ENCODE results near the gene ALCAM. TPM values are rescaled to one million over a fixed set of nuclear protein-coding genes. Genes with fewer than 3 reads are reported as not detected.

The ALCAM gene
- total RNA-seq, 2 experiments from 2014 or later, result 1.6 to 1.9 TPM

DNA sequence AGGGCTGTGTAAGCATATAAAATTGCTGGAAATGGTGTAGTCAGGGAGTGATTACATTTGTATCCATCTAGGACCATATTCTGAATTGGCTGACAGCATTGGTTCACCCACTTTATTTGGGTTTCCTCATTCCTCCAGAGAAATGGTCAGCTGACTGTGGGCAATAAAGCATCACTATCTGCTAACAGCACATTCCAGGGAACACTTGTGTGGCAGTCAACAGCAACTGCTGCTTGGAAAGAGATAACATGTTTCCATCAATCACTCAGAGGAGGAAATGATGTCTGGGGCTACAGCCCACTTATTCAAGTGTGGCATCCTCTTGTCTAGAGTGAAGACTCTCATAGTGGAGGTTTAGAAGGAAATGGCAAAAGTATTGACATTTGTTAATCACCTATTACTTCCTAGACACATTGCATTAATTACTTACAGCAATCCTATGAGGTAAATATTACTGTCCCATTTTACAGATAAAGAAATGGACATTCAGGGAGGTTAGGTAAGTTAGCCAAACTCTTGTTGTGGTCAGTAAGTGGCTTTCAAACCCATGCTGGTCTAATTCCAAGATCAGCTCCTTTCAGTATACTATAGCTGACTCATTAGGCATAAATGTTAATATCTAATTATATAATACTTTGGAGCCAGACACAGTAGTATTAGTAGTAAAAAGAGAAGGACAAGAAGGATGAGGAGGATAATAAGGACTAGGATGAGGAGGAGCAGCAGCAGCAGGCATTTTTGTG lies 247.8 kb downstream of the ALCAM start:
- no peaks in the 10 kb centered on the region for H3K27me3 ChIP-seq (ENCODE audit: control insufficient read depth in 1 of 2, insufficient read depth in 2 of 2, low read length in 2 of 2)
- ChIA-PET POLR2A (no interaction called here), CTCF (no interaction called here)
- no peaks in the 10 kb centered on the region for H3K4me1 ChIP-seq (ENCODE audit: insufficient read depth, low read length)
- no peak overlapping the region for H3K4me3 ChIP-seq (ENCODE audit: low read length)
- ATAC-seq (ENCODE audit: poor library complexity), result no peak
- no peaks in the 10 kb centered on the region for H3K9me3 ChIP-seq (ENCODE audit: control insufficient read depth in 1 of 2, insufficient read depth in 1 of 2, low read length in 2 of 2)
- DNase-seq, result no peak
- H3K27ac ChIP-seq (ENCODE audit: low read depth in 1 of 2, low read length in 2 of 2), result no peak overlapping the region
- TF ChIP-seq, protein P1, sequence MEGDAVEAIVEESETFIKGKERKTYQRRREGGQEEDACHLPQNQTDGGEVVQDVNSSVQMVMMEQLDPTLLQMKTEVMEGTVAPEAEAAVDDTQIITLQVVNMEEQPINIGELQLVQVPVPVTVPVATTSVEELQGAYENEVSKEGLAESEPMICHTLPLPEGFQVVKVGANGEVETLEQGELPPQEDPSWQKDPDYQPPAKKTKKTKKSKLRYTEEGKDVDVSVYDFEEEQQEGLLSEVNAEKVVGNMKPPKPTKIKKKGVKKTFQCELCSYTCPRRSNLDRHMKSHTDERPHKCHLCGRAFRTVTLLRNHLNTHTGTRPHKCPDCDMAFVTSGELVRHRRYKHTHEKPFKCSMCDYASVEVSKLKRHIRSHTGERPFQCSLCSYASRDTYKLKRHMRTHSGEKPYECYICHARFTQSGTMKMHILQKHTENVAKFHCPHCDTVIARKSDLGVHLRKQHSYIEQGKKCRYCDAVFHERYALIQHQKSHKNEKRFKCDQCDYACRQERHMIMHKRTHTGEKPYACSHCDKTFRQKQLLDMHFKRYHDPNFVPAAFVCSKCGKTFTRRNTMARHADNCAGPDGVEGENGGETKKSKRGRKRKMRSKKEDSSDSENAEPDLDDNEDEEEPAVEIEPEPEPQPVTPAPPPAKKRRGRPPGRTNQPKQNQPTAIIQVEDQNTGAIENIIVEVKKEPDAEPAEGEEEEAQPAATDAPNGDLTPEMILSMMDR (IDR thresholded peaks at IDR 0.05), result no peak
- intact Hi-C loops (cut with DNase I, micrococcal nuclease), result no loop called here
- Mint-ChIP-seq H3K27ac (no peak overlapping the region), H3K36me3 (ENCODE audit: low read depth) (no peaks in the 10 kb centered on the region), H3K9me3 (no peaks in the 10 kb centered on the region), H3K27me3 (no peaks in the 10 kb centered on the region), H3K4me3 (no peak overlapping the region), H3K4me1 (ENCODE audit: low read depth) (no peaks in the 10 kb centered on the region)
- H3K36me3 ChIP-seq (ENCODE audit: insufficient read depth, low read length), result no peaks in the 10 kb centered on the region

DNA sequence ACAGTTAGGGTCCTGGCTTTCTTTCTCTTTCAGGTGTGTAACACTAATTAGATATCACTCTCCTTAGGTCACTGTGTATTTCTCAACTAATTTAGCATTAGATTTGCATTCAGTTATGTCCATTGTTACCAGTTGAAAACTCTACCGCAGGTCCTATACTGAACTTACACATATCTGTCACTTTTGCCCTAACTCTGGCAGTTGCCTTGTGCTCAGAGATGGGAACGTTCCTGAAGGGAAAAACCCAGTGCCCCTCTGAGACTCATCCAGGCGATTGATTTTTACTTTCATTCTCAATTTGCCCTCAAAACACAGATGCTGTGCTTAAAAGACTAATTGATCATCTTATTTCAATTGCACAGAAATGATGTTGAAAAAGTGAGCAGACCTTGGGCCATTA lies 249.1 kb downstream of the ALCAM start:
- Histone ChIP-seq H3K36me3 (ENCODE audit: insufficient read depth, low read length) (no peaks in the 10 kb centered on the region), H3K4me1 (ENCODE audit: insufficient read depth, low read length) (no peaks in the 10 kb centered on the region), H3K9me3 (ENCODE audit: control insufficient read depth in 1 of 2, insufficient read depth in 1 of 2, low read length in 2 of 2) (no peaks in the 10 kb centered on the region), H3K27ac (ENCODE audit: low read depth in 1 of 2, low read length in 2 of 2) (no peak overlapping the region), H3K27me3 (ENCODE audit: control insufficient read depth in 1 of 2, insufficient read depth in 2 of 2, low read length in 2 of 2) (no peaks in the 10 kb centered on the region), H3K4me3 (ENCODE audit: low read length) (no peak overlapping the region)
- Mint-ChIP-seq H3K27ac (no peak overlapping the region), H3K4me1 (ENCODE audit: low read depth) (no peaks in the 10 kb centered on the region), H3K4me3 (no peak overlapping the region), H3K36me3 (ENCODE audit: low read depth) (no peaks in the 10 kb centered on the region), H3K27me3 (no peaks in the 10 kb centered on the region), H3K9me3 (no peaks in the 10 kb centered on the region)
- ChIA-PET POLR2A (no interaction called here), CTCF (no interaction called here)
- DNase-seq, result no peak
- TF ChIP-seq, protein P1 (IDR thresholded peaks at IDR 0.05), result no peak
- intact Hi-C loops (cut with DNase I, micrococcal nuclease), result no loop called here
- no peak for ATAC-seq (ENCODE audit: poor library complexity)

DNA sequence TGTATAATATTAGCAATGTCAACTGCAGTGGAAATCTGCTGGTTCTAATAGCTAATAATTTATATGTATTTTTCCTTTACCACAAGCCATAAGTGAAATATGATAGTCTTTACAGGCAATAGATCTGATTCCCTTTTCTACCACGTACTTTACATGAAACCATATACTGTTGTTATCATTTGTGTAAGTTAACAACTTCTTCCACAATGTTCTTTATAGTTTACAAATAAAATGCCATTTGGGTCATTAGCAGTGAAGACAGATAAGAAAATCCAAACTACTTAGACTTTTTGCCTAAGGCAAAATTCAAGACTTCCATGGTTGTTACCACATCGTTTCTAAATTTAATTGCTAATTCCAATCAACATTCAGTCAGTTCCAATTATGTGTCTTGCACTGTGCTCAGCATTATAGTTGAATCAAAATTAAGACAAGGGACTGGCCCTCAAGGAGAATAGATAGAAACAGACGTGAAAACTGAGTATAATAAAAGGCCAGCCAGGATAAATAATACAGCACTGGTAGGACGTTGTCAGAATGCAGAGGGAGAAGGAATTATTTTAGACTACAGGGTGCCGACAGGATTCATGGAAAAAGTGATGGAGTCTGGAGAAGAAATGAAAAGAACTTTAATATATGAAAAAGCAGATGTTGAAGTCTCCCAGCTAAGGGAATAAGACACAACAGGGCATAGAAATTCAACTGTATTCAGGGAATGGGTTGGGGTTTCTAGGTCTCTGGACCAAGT lies 249.8 kb downstream of the ALCAM start:
- CTCF ChIA-PET, result no interaction called here
- Histone ChIP-seq H3K4me1 (ENCODE audit: insufficient read depth, low read length) (no peaks in the 10 kb centered on the region), H3K36me3 (ENCODE audit: insufficient read depth, low read length) (no peaks in the 10 kb centered on the region), H3K27me3 (ENCODE audit: control insufficient read depth in 1 of 2, insufficient read depth in 2 of 2, low read length in 2 of 2) (no peaks in the 10 kb centered on the region), H3K27ac (ENCODE audit: low read depth in 1 of 2, low read length in 2 of 2) (no peak overlapping the region), H3K9me3 (ENCODE audit: control insufficient read depth in 1 of 2, insufficient read depth in 1 of 2, low read length in 2 of 2) (no peaks in the 10 kb centered on the region), H3K4me3 (ENCODE audit: low read length) (no peak overlapping the region)
- POLR2A ChIA-PET, result no interaction called here
- Mint-ChIP-seq H3K4me3 (no peak overlapping the region), H3K27me3 (no peaks in the 10 kb centered on the region), H3K36me3 (ENCODE audit: low read depth) (no peaks in the 10 kb centered on the region), H3K4me1 (ENCODE audit: low read depth) (no peaks in the 10 kb centered on the region), H3K27ac (no peak overlapping the region), H3K9me3 (no peaks in the 10 kb centered on the region)
- intact Hi-C loops (cut with DNase I, micrococcal nuclease), result no loop called here
- no peak for ATAC-seq (ENCODE audit: poor library complexity)
- TF ChIP-seq, protein P1 (IDR thresholded peaks at IDR 0.05), result no peak
- DNase-seq, result no peak
